NCI-H187 treated with DMSO at 0.1 percent for 48 hours (cell line): ENCODE data around the gene ZSCAN22.
A peak's percentile ranks its signal among the peaks of the same experiment; 100 is the strongest.
"Not testable (repeated sequence)": the region's sequence is repeated elsewhere in the genome, so short reads cannot be mapped to it uniquely, and the experiment has no call there.

Experiments
- DNase-seq: peaks from one replicate; lab custom pipeline; 2025; lab: John Stamatoyannopoulos, UW

ZSCAN22 gene

GRCh38 chr19:58374200-58374599 is 47.4 kb downstream of the ZSCAN22 start:
- no peak for DNase-seq

- DNase-seq = not testable (repeated sequence)
These were observed 49.9 kb downstream of the ZSCAN22 start for GRCh38 chr19:58376724-58377123.

- DNase-seq = no peak
These were observed 52.5 kb downstream of the ZSCAN22 start for GRCh38 chr19:58379246-58379645.

- DNase-seq = no peak
These were observed 53.4 kb downstream of the ZSCAN22 start for GRCh38 chr19:58380037-58380661.

GRCh38 chr19:58380662-58381459 is 54.1 kb downstream of the ZSCAN22 start, which contains the start of gene ZNF837:
Gene ZNF837 (minus strand): TSS chr19:58381030. CDS start chr19:58369332, 11,698 bp downstream.
- peak; percentile 98 for DNase-seq

- no peak for DNase-seq
These were observed 54.8 kb downstream of the ZSCAN22 start for GRCh38 chr19:58381460-58382212.

- DNase-seq = no peak
These were observed 56.3 kb downstream of the ZSCAN22 start for GRCh38 chr19:58382997-58383603.

- no peak for DNase-seq
These were observed 58.6 kb downstream of the ZSCAN22 start for GRCh38 chr19:58385313-58385890.

GRCh38 chr19:58385891-58386575 is 59.2 kb downstream of the ZSCAN22 start:
- no peak for DNase-seq

GRCh38 chr19:58386576-58387337 is 60.0 kb downstream of the ZSCAN22 start, which contains the start of gene RPS5:
Gene RPS5 (plus strand): TSS chr19:58387269. CDS start chr19:58388138, 869 bp downstream.
- peak; percentile 96 for DNase-seq

- no peak for DNase-seq
These were observed 60.8 kb downstream of the ZSCAN22 start for GRCh38 chr19:58387338-58388174.

- DNase-seq = no peak
These were observed 61.4 kb downstream of the ZSCAN22 start for GRCh38 chr19:58388175-58388526.
